GM12865 (cell line): ENCODE data around the gene AGPAT4.

Experiments
- DNase-seq: peaks from one replicate; pipeline ENCODE4 v3.0.0; 2010; ENCODE audit warnings: low read depth
- H3K4me3 ChIP-seq: 2 replicates; pipeline ENCODE4 v1.5.1; 2011; ENCODE audit warnings: mild to moderate bottlenecking, low read depth, low read length, control low read depth
- TF ChIP-seq, protein P1 (sequence below): IDR thresholded peaks from 2 replicates; pipeline ENCODE4 v1.5.1; 2011; ENCODE audit warnings: low read length, control low read depth, low read depth, inconsistent platforms; ENCODE audit not compliant: insufficient read depth; ENCODE audit errors: missing control alignments

The AGPAT4 gene

DNA sequence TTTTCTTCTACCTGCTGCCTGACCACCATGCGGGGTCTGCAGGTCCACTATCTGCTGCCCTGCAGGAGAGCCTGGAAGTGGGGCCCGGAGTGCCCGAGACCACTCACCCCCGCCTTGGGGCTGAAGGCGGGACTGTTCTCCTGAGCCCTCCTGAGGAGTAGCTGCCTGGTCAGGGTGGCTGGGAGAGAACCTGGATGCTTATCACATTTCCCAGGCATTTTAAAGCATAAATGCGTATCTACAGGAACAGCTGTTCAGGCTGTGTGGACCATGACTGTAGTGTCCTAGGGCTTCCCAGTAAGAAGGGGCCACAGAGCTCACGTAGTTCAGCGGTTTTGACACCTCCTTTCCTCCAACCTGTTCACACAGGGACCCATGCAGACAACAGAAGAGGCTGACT, 123.3 kb downstream of the AGPAT4 start:
- no peak overlapping the region for H3K4me3 ChIP-seq
- DNase-seq, result no peak
- TF ChIP-seq, protein P1, sequence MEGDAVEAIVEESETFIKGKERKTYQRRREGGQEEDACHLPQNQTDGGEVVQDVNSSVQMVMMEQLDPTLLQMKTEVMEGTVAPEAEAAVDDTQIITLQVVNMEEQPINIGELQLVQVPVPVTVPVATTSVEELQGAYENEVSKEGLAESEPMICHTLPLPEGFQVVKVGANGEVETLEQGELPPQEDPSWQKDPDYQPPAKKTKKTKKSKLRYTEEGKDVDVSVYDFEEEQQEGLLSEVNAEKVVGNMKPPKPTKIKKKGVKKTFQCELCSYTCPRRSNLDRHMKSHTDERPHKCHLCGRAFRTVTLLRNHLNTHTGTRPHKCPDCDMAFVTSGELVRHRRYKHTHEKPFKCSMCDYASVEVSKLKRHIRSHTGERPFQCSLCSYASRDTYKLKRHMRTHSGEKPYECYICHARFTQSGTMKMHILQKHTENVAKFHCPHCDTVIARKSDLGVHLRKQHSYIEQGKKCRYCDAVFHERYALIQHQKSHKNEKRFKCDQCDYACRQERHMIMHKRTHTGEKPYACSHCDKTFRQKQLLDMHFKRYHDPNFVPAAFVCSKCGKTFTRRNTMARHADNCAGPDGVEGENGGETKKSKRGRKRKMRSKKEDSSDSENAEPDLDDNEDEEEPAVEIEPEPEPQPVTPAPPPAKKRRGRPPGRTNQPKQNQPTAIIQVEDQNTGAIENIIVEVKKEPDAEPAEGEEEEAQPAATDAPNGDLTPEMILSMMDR, result no peak

DNA sequence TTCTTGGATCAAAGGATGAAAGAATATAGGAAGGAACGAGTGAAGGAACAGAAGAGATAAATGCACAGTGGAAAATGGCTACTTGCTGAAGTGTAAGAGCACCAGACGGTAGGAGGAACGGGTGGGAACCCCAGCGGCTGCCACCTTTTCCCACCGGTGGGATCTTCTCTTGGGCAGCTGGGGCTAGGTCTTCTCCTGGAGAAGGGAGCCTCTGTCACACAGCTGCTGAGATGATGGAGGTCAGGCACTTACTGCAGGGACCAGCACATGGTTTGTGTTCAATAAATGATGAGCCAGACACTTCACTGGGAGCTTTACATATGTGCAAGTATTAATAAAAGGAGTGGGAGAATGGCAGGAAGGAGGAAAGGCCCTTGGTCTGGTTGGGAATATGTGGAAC, 123.7 kb downstream of the AGPAT4 start:
- TF ChIP-seq, protein P1, result no peak
- no peak overlapping the region for H3K4me3 ChIP-seq
- no peak for DNase-seq

DNA sequence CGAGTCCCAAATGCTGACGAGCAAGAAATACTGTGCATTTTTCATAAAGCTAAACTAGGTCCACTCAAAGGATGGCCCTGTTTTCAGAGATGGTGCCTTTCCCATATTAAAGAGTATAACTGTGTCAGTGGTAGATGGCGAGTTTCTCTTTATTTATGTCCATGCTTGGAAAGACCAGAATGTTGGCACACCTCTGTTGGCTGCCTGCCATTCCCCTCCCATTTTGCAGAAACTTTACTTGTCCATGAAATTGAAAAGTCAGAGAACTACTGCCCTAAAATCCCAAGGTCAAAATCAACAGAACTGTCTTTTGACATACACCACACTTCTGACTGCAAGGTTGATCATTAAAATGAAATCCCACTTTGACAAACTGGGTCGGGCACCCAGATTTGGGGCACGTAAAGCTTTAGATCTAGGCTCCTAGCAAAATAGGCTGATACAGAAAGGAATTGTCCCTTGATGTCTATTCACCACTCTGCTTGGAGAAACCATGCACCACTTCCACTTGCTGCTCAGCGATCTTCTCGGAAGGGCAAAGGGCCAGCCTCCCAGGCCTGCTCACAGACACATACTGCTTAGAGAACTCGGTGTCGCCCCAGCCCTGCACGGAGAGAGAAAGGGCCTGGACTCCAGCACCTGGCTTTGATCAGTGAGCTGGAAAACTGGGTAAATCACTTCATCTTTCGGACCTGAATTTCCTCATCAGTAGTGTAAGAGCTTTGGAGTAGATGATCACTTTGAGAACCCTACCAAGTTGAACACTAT, 130.0 kb downstream of the AGPAT4 start:
- TF ChIP-seq, protein P1, result no peak
- no peak for DNase-seq

DNA sequence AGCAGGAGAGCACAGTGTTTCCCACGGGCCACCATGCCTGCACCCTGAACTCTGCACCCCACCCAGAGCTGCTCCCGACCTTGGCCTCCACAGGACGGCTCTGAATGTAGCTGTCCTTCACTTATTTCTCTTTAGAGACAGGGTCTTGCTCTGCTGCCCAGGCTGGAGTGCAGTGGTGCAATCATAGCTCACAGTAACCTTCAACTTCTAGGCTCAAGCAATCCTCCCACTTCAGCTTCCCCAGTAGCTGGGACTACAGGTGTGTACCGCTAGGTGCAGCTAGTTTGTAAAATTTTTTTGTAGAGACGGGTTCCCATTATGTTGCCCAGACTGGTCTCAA, 130.9 kb downstream of the AGPAT4 start:
- DNase-seq, result no peak
- H3K4me3 ChIP-seq, result no peak overlapping the region
- TF ChIP-seq, protein P1, result no peak

More for the DNA sequence above, 130.0 kb downstream of the AGPAT4 start:
- H3K4me3 ChIP-seq, result no peak overlapping the region

DNA sequence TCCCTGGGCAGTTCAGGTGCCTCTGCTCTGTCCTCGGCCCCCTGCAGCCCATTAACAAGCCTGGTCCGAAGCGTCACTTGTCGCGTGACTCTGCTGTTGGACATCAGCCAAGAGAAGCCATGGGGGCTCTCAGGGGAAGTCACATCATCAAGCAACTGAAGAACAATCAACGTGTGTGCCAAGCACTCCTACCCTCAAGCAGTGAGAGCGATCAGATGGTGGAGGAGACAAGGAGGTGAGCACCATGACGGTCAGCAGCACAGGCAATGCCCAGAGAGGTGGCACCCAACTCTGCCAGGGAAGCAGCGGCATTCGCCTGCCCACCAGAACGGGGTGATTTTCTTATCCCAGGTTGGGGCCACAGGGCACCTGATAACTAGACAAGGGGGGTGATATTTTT, 132.7 kb downstream of the AGPAT4 start:
- TF ChIP-seq, protein P1, result no peak
- no peak for DNase-seq

DNA sequence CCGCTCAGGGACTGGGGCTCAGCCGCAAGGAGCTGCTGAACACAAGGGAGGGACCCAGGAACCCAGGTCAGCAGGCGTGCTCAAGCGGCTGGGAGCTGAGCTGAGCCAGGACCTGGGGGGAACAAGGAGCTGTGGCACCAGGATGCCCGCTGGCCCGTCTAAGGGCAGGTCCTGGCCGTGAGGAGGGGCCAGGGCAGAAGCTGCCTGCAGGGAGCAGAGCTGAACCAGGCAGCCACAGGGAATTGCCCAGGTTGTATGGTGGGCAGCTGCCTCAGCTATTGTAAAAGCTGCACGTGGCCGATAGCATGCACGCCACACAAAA, 133.3 kb downstream of the AGPAT4 start:
- TF ChIP-seq, protein P1, result no peak
- no peak for DNase-seq
- no peak overlapping the region for H3K4me3 ChIP-seq

More for the DNA sequence above, 132.7 kb downstream of the AGPAT4 start:
- no peak overlapping the region for H3K4me3 ChIP-seq
